Lower lobe of right lung (tissue), 2 donors: ENCODE results near the gene BIRC3. TPM values are rescaled to one million over a fixed set of nuclear protein-coding genes. Genes with fewer than 3 reads are reported as not detected.
A peak's percentile ranks its signal among the peaks of the same experiment; 100 is the strongest.

Experiments
- ATAC-seq, 2 donors: fragments of 200-7000 bp; cut with Tn5 transposase; one replicate each; pipeline ENCODE4 v1.9.1; 2020 to 2022; ENCODE audit warnings: mild to moderate bottlenecking in 2 of 2, moderate library complexity in 2 of 2
- DNase-seq: peaks from one replicate; pipeline ENCODE4 v3.0.0-alpha.2; 2020
- H3K27ac ChIP-seq: fragments of 200-600 bp; one replicate; pipeline ENCODE4 v1.8.0; 2022
- H3K27me3 ChIP-seq: fragments of 200-600 bp; one replicate; pipeline ENCODE4 v1.8.0; 2022; ENCODE audit warnings: low read depth
- H3K36me3 ChIP-seq: fragments of 200-600 bp; one replicate; pipeline ENCODE4 v1.8.0; 2022; ENCODE audit warnings: mild to moderate bottlenecking
- H3K4me1 ChIP-seq: fragments of 200-600 bp; one replicate; pipeline ENCODE4 v1.8.0; 2022
- H3K4me3 ChIP-seq: fragments of 200-600 bp; one replicate; pipeline ENCODE4 v1.8.0; 2022; ENCODE audit warnings: mild to moderate bottlenecking
- H3K9me3 ChIP-seq: fragments of 200-600 bp; one replicate; pipeline ENCODE4 v1.8.0; 2022
- CTCF ChIP-seq: fragments of 200-600 bp; IDR thresholded peaks from one replicate; pipeline ENCODE4 v1.8.0; 2022; ENCODE audit warnings: antibody characterized with exemption, mild to moderate bottlenecking
- intact Hi-C: fragments of 100-400 bp; cut with DNase I; formaldehyde crosslinking; loops from one replicate; pipeline ENCODE4 v1.11.0; 2022
- total RNA-seq: library from RNA; stranded (reverse); fragmentation: NEBNext Ultra II Directional; extraction: Animal tissue kit (Norgen Biotek cat#: 25700); gene quantifications from one replicate; pipeline ENCODE4 v1.2.1, GENCODE V29; 2021
- donor health status: DM: no; HTN: yes; CAD: no; lungs with severe emphysema.

The BIRC3 gene
- total RNA-seq, 1 donor from 2014 or later: 17.8 TPM

GRCh38 chr11:102377891-102378290 is 60.6 kb downstream of the BIRC3 start:
- peaks cover 64% of the 10 kb centered on the region for H3K36me3 ChIP-seq
- no peaks in the 10 kb centered on the region for H3K9me3 ChIP-seq
- H3K27me3 ChIP-seq: no peaks in the 10 kb centered on the region
- ATAC-seq (no peak), DNase-seq (no peak)
- H3K4me3 ChIP-seq: no peak overlapping the region
- intact Hi-C loops: no loop called here
- TF ChIP-seq CTCF: no peak
- no peak overlapping the region for H3K27ac ChIP-seq
- no peaks in the 10 kb centered on the region for H3K4me1 ChIP-seq

GRCh38 chr11:102378818-102379217 is 61.5 kb downstream of the BIRC3 start:
- intact Hi-C loops: no loop called here
- no peak for TF ChIP-seq CTCF
- no peak overlapping the region for H3K4me3 ChIP-seq
- no peak overlapping the region for H3K27ac ChIP-seq
- no peaks in the 10 kb centered on the region for H3K27me3 ChIP-seq
- H3K36me3 ChIP-seq: peaks cover 64% of the 10 kb centered on the region
- no peak for DNase-seq
- no peak for ATAC-seq
- no peaks in the 10 kb centered on the region for H3K9me3 ChIP-seq
- peaks cover under 1% of the 10 kb centered on the region for H3K4me1 ChIP-seq

GRCh38 chr11:102382384-102382783 is 65.1 kb downstream of the BIRC3 start:
- Histone ChIP-seq H3K9me3 (no peaks in the 10 kb centered on the region), H3K36me3 (peaks cover 74% of the 10 kb centered on the region), H3K4me1 (peaks cover 14% of the 10 kb centered on the region), H3K4me3 (no peak overlapping the region), H3K27ac (no peak overlapping the region), H3K27me3 (no peaks in the 10 kb centered on the region)
- TF ChIP-seq CTCF: no peak
- intact Hi-C loops: no loop called here
- no peak for DNase-seq
- no peak for ATAC-seq

- peaks cover 73% of the 10 kb centered on the region for H3K36me3 ChIP-seq
- no peak for ATAC-seq
- DNase-seq: no peak
Measured at GRCh38 chr11:102383839-102384238, 66.6 kb downstream of the BIRC3 start.

GRCh38 chr11:102384419-102385079 is 67.3 kb downstream of the BIRC3 start:
- no peaks in the 10 kb centered on the region for H3K9me3 ChIP-seq
- ATAC-seq (peak; percentile 36 to 61), DNase-seq (no peak)
- H3K27me3 ChIP-seq: no peaks in the 10 kb centered on the region
- H3K4me1 ChIP-seq: peaks cover 14% of the 10 kb centered on the region
- no peak for TF ChIP-seq CTCF
- peaks cover 73% of the 10 kb centered on the region for H3K36me3 ChIP-seq
- intact Hi-C loops: no loop called here
- peak overlapping the region; percentile 15 for H3K27ac ChIP-seq
- H3K4me3 ChIP-seq: no peak overlapping the region

More at GRCh38 chr11:102383839-102384238, 66.6 kb downstream of the BIRC3 start:
- Histone ChIP-seq H3K27me3 (no peaks in the 10 kb centered on the region), H3K9me3 (no peaks in the 10 kb centered on the region), H3K4me3 (no peak overlapping the region), H3K4me1 (peaks cover 14% of the 10 kb centered on the region), H3K27ac (no peak overlapping the region)
- TF ChIP-seq CTCF: no peak
- intact Hi-C loops: no loop called here
